Heart left ventricle (tissue), 16 donors: ENCODE measurements around the gene SLC31A1. TPM values are rescaled to one million over a fixed set of nuclear protein-coding genes. Genes with fewer than 3 reads are reported as not detected.
"Not testable (repeated sequence)": the region's sequence is repeated elsewhere in the genome, so short reads cannot be mapped to it uniquely, and the experiment has no call there.

Experiments
- ATAC-seq, 4 donors: fragments of 200-7000 bp; cut with Tn5 transposase; one replicate each; pipeline ENCODE4 v1.9.1; 2020 to 2022; ENCODE audit warnings: moderate library complexity in 4 of 4, mild to moderate bottlenecking in 3 of 4, moderate number of reproducible peaks in 1 of 4
- DNase-seq, 5 donors: peaks; one replicate each; pipeline ENCODE4 v3.0.0-alpha.2; 2020
- H3K27ac ChIP-seq, 12 donors: fragments of 200-600 bp; sonication (generic) in 4 of 12; one replicate each; pipeline versions ENCODE4 v1.5.0 to v1.8.0; 2016 to 2022; ENCODE audit warnings: mild to moderate bottlenecking in 2 of 12
- H3K27me3 ChIP-seq, 9 donors: fragments of 200-600 bp; sonication (generic) in 2 of 9; one replicate each; pipeline versions ENCODE4 v1.5.1 to v1.8.0; 2016 to 2022; ENCODE audit warnings: mild to moderate bottlenecking in 3 of 9
- H3K36me3 ChIP-seq, 9 donors: fragments of 200-600 bp; sonication (generic) in 2 of 9; one replicate each; pipeline versions ENCODE4 v1.5.0 to v1.8.0; 2018 to 2022; ENCODE audit warnings: mild to moderate bottlenecking in 2 of 9
- H3K4me1 ChIP-seq, 12 donors: fragments of 200-600 bp; sonication (generic) in 4 of 12; one replicate each; pipeline versions ENCODE4 v1.5.0 to v1.8.0; 2016 to 2022; ENCODE audit warnings: mild to moderate bottlenecking in 3 of 12
- H3K4me3 ChIP-seq, 12 donors: fragments of 200-600 bp; sonication (generic) in 4 of 12; one replicate each; pipeline versions ENCODE4 v1.5.0 to v1.8.0; 2017 to 2022; ENCODE audit warnings: mild to moderate bottlenecking in 9 of 12, moderate library complexity in 4 of 12
- H3K9me3 ChIP-seq, 12 donors: fragments of 200-600 bp; sonication (generic) in 4 of 12; one replicate each; pipeline versions ENCODE4 v1.5.0 to v1.8.0; 2016 to 2022; ENCODE audit warnings: mild to moderate bottlenecking in 1 of 12
- POLR2A ChIP-seq, 2 donors: fragments of 450-650 bp; IDR thresholded peaks; one replicate each; pipeline ENCODE4 v1.6.1; 2017; ENCODE audit warnings: antibody characterized with exemption in 2 of 2, mild to moderate bottlenecking in 2 of 2, moderate library complexity in 2 of 2
- WGBS, 4 donors: extraction: QIAGEN DNeasy Blood & Tissue Kit in 2 of 4; methylation state at CpG; one replicate each; pipeline versions ENCODE4 v1.1.5 to v1.1.7; 2013 to 2018; 5-methylcytosine and 5-hydroxymethylcytosine counted together
- intact Hi-C, 10 donors: fragments of 100-400 bp; cut with DNase I; formaldehyde crosslinking; loops; one replicate each; pipeline versions ENCODE4 v1.11.1 to v1.14.2; 2022
- polyA plus RNA-seq, 2 donors: library from polyadenylated mRNA; stranded (reverse); fragments of 200-250 nt; gene quantifications; one replicate each; pipeline ENCODE4 v1.2.3, GENCODE V29; 2013
- total RNA-seq, 9 donors: library from RNA; depleted of rRNA in 2 of 9; stranded (reverse); fragments of >200 nt in 2 of 9; fragmentation: NEBNext Ultra II Directional in 3 of 9; extraction: Animal tissue kit (Norgen Biotek cat#: 25700) in 3 of 9; gene quantifications; one replicate each; pipeline versions ENCODE4 v1.1.0 to v1.2.4, GENCODE V29; 2016 to 2023
- TF ChIP-seq, protein P1 (sequence below), 12 donors: fragments of 200-600 bp; sonication (generic) in 4 of 12; IDR thresholded peaks; one replicate each; pipeline versions ENCODE4 v1.5.0 to v1.8.0; 2018 to 2022; ENCODE audit warnings: antibody characterized with exemption in 12 of 12, mild to moderate bottlenecking in 5 of 12
- donor health status: ischemic (EF 13 %, LVEDD 7.1; RV severe dilation, severe dysfunction).
- donor health status: healthy with polysubstance abuse.
- donor health status: DM: no; HTN: yes; CAD: no.
- donor health status: DM: no; HTN: no; CAD: no.
- donor health status: ischemic (EF 25% LVEDD 6.9; RV normal size, moderate dysfunction).
- donor health status: ischemic (EF 25% LVEDD 5.7; RV mildly dilated, moderate dysfunction).
- donor health status: healthy.
- donor health status: DM: yes; HTN: yes; CAD: no.
- donor health status: ischemic (EF 35%, LVEDD 5.7; RV mildly dilated, moderate dysfunction).
- donor health status: nonischemic (EF 11% LVEDD 7.7; RV severe dilation, severe dysfunction).
- donor health status: DM: yes; HTN: yes; CAD: no.
- donor health status: PGD.
- donor health status: ischemic (EF 29% LVEDD 5.4; RV normal size, mild dysfunction).
- donor health status: nonischemic (EF 23%, LVEDD 6.1; RV moderate dilation, normal function).

Gene SLC31A1
- total and polyA plus RNA-seq, 11 donors = 4.2 to 22.3 (median 10.7) TPM

DNA sequence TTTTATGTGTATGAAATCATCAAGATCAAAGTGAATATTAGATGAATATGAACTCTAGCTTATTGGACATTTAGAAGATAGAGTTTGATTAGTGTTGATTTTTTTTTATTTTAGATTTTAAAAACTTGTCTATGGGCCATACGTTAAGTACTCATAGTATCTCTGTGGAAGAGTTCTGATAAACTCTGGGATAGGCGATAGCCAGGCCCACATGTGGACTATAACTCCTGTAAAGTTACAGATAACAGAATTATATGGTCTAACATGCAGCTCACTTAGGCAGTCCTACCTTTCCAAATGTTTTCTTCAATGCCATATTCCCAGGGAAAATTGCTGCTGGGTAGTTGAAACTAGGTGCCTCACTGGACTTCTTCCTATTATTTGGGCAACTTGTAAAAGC, 10.4 kb downstream of the SLC31A1 start:
- Histone ChIP-seq H3K4me3 (no peak overlapping the region), H3K27ac (peak overlapping the region in 1 of 12 donors; percentile 79), H3K9me3 (no peaks in the 10 kb centered on the region), H3K27me3 (no peaks in the 10 kb centered on the region), H3K36me3 (peaks cover 0 to 10% (median 0%) of the 10 kb centered on the region in 9 donors), H3K4me1 (peaks cover 0 to 34% (median 0%) of the 10 kb centered on the region in 12 donors)
- no peak for TF ChIP-seq POLR2A (IDR thresholded peaks at IDR 0.05)
- TF ChIP-seq, protein P1, sequence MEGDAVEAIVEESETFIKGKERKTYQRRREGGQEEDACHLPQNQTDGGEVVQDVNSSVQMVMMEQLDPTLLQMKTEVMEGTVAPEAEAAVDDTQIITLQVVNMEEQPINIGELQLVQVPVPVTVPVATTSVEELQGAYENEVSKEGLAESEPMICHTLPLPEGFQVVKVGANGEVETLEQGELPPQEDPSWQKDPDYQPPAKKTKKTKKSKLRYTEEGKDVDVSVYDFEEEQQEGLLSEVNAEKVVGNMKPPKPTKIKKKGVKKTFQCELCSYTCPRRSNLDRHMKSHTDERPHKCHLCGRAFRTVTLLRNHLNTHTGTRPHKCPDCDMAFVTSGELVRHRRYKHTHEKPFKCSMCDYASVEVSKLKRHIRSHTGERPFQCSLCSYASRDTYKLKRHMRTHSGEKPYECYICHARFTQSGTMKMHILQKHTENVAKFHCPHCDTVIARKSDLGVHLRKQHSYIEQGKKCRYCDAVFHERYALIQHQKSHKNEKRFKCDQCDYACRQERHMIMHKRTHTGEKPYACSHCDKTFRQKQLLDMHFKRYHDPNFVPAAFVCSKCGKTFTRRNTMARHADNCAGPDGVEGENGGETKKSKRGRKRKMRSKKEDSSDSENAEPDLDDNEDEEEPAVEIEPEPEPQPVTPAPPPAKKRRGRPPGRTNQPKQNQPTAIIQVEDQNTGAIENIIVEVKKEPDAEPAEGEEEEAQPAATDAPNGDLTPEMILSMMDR (IDR thresholded peaks at IDR 0.05) = no peak
- DNase-seq (no peak), ATAC-seq (no peak)
- intact Hi-C loops = no loop called here
- WGBS, 4 donors = 95 to 98% (median 96%) methylated on average over 2 of the region's 2 CpGs

DNA sequence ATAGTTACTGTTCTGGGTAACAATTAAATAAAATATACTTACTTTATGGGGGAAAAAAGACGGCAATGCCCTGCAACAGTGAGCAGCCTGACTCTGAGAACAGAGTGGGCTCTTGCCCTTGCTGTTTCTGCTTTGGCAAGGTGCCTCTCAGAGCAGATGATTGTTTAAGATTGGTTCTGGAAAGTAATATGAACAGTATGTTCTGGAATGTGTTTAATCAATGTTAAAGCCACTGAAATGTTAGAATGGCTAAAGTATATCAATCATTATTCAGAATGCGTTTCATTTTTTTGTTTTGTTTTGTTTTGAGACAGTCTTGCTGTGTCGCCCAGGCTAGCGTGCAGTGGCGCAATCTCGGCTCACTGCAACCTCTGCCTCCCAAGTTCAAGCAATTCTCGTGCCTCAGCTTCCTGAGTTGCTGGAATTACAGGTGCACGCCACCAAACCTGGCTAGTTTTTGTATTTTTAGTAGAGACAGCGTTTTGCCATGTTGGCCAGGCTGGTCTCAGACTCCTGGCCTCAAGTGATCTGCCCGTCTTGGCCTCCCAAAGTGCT, 14.4 kb downstream of the SLC31A1 start:
- H3K27ac ChIP-seq, DNase-seq, H3K27me3 ChIP-seq, H3K4me3 ChIP-seq, H3K9me3 ChIP-seq, ATAC-seq, H3K36me3 ChIP-seq, intact Hi-C loops: not testable (repeated sequence)
- WGBS, 4 donors = 90 to 92% (median 91%) methylated on average over 10 of the region's 10 CpGs
- peaks cover 0 to 54% (median 19%) of the 10 kb centered on the region in 12 donors for H3K4me1 ChIP-seq

DNA sequence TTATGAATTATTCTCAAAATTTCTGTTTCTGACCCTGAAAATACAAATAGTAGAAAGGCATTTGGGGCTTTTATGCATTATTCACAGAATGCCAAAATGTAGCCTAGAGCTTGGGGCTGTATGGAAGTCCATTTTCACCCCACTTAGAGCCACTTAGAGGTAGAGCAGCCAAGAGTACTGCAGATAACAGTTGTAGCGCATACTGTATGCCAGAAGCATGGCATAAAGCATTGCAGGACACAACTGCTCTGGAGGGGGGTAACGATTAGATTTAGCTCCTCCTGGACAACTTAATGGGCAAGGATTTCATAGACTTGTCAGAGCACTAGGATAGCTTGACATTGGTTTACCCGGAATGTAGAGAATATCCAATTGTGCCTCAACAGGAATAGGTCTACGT, 15.7 kb downstream of the SLC31A1 start:
- TF ChIP-seq, protein P1 (IDR thresholded peaks at IDR 0.05) = no peak
- H3K27ac ChIP-seq = peak overlapping the region in 1 of 12 donors; percentile 23
- intact Hi-C loops = no loop called here
- H3K36me3 ChIP-seq = no peaks in the 10 kb centered on the region
- no peak for DNase-seq
- H3K4me3 ChIP-seq = no peak overlapping the region
- H3K4me1 ChIP-seq = peaks cover 0 to 50% (median 19%) of the 10 kb centered on the region in 12 donors
- WGBS, 4 donors = 43 to 64% (median 59%) methylated on average over 4 of the region's 4 CpGs
- ATAC-seq = peak; percentile 81 to 91 (median 89)
- no peaks in the 10 kb centered on the region for H3K9me3 ChIP-seq
- H3K27me3 ChIP-seq = no peaks in the 10 kb centered on the region

DNA sequence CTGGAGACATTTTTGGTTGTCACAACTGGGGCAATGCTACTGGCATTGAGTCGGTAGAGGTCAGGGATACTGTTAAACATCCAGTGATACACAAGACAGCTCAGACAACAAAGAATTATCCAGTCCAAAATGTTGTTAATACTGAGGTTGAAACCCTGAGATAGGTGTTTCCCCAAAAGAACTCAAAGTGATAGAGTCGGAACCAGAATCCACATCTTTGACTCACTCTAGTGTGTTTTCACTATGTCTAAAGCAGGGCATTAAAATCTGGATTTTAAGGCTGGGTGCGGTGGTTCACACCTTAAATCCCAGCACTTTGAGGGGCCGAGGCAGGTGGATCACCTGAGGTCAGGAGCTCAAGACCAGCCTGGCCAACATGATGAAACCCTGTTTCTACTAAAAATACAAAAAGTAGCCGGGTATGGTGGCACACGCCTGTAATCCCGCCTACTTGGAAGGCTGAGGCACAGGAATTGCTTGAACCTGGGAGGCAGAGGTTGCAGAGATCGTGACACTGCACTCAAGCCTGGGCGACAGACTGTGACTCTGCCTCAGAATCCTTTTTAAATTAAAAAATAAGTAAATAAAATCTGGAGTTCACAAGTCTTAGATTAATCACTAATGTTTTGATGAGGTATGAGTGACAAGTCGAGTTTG, 17.0 kb downstream of the SLC31A1 start:
- TF ChIP-seq, protein P1 (IDR thresholded peaks at IDR 0.05) = no peak
- TF ChIP-seq POLR2A (IDR thresholded peaks at IDR 0.05) = no peak
- intact Hi-C loops = no loop called here
- Histone ChIP-seq H3K4me3 (no peak overlapping the region), H3K27me3 (no peaks in the 10 kb centered on the region), H3K36me3 (no peaks in the 10 kb centered on the region), H3K27ac (no peak overlapping the region), H3K9me3 (no peaks in the 10 kb centered on the region), H3K4me1 (peaks cover 0 to 37% (median 16%) of the 10 kb centered on the region in 12 donors)
- 85 to 93% (median 88%) methylated on average over 10 of the region's 10 CpGs for WGBS, 4 donors
- DNase-seq (no peak), ATAC-seq (no peak)
